Measurements from ENCODE around the gene MEGF9.

MEGF9 gene

GRCh38 chr9:120627073-120627472 is 87.2 kb downstream of the MEGF9 start:
- TF ChIP-seq CTCF (IDR thresholded peaks at IDR 0.05; ENCODE audit: insufficient read depth, low read length) (no peak), GABPA (IDR thresholded peaks at IDR 0.05; ENCODE audit: low read depth) (no peak), SPI1 (IDR thresholded peaks at IDR 0.05; ENCODE audit: borderline replicate concordance, low read depth) (no peak), REST (IDR thresholded peaks at IDR 0.05; ENCODE audit: insufficient replicate concordance, low read depth) (no peak), POLR2AphosphoS5 (IDR thresholded peaks at IDR 0.05; ENCODE audit: low read depth) (no peak)
- Histone ChIP-seq H3K4me3 (replicated peaks; ENCODE audit: insufficient read depth, low read length) (no peak overlapping the region), H3K27me3 (ENCODE audit: insufficient read depth, poor library complexity, severe bottlenecking) (no peaks in the 10 kb centered on the region), H3K27ac (replicated peaks) (no peak overlapping the region)
- no peak for DNase-seq (ENCODE audit: low read depth in 1 of 2, low spot score in 1 of 2)

- TF ChIP-seq POLR2AphosphoS5 (IDR thresholded peaks at IDR 0.05; ENCODE audit: low read depth) (no peak), SPI1 (IDR thresholded peaks at IDR 0.05; ENCODE audit: borderline replicate concordance, low read depth) (no peak), GABPA (IDR thresholded peaks at IDR 0.05; ENCODE audit: low read depth) (no peak), REST (IDR thresholded peaks at IDR 0.05; ENCODE audit: insufficient replicate concordance, low read depth) (no peak), CTCF (IDR thresholded peaks at IDR 0.05; ENCODE audit: insufficient read depth, low read length) (no peak)
- H3K27me3 ChIP-seq (ENCODE audit: insufficient read depth, poor library complexity, severe bottlenecking): no peaks in the 10 kb centered on the region
- no peak for DNase-seq (ENCODE audit: low read depth in 1 of 2, low spot score in 1 of 2)
- H3K4me3 ChIP-seq (replicated peaks; ENCODE audit: insufficient read depth, low read length): no peak overlapping the region
- no peak overlapping the region for H3K27ac ChIP-seq (replicated peaks)
Measured at GRCh38 chr9:120626512-120626911, 87.8 kb downstream of the MEGF9 start.

GRCh38 chr9:120625222-120625621 is 89.0 kb downstream of the MEGF9 start:
- H3K27me3 ChIP-seq (ENCODE audit: insufficient read depth, poor library complexity, severe bottlenecking): no peaks in the 10 kb centered on the region
- H3K4me3 ChIP-seq (replicated peaks; ENCODE audit: insufficient read depth, low read length): no peak overlapping the region
- TF ChIP-seq REST (IDR thresholded peaks at IDR 0.05; ENCODE audit: insufficient replicate concordance, low read depth) (no peak), CTCF (IDR thresholded peaks at IDR 0.05; ENCODE audit: insufficient read depth, low read length) (no peak), GABPA (IDR thresholded peaks at IDR 0.05; ENCODE audit: low read depth) (no peak), POLR2AphosphoS5 (IDR thresholded peaks at IDR 0.05; ENCODE audit: low read depth) (no peak), SPI1 (IDR thresholded peaks at IDR 0.05; ENCODE audit: borderline replicate concordance, low read depth) (no peak)
- no peak for DNase-seq (ENCODE audit: low read depth in 1 of 2, low spot score in 1 of 2)
- no peak overlapping the region for H3K27ac ChIP-seq (replicated peaks)

Data from HL-60 (cell line).